H54 (cell line): ENCODE measurements around the gene CALHM2.
A peak's percentile ranks its signal among the peaks of the same experiment; 100 is the strongest.

Experiments used
- DNase-seq: peaks from one replicate; pipeline ENCODE4 v3.0.0; 2011; ENCODE audit warnings: low spot score, mixed read lengths; ENCODE audit not compliant: insufficient read length
- FAIRE-seq: peaks from 3 replicates; lab custom pipeline; 2011; peaks lifted over from hg19 to GRCh38; lab: Jason Lieb, UNC
- POLR2A ChIP-seq: IDR thresholded peaks from 2 replicates; pipeline ENCODE4 v1.6.1; 2011; ENCODE audit warnings: low read depth, mild to moderate bottlenecking, low read length

The CALHM2 gene

DNA sequence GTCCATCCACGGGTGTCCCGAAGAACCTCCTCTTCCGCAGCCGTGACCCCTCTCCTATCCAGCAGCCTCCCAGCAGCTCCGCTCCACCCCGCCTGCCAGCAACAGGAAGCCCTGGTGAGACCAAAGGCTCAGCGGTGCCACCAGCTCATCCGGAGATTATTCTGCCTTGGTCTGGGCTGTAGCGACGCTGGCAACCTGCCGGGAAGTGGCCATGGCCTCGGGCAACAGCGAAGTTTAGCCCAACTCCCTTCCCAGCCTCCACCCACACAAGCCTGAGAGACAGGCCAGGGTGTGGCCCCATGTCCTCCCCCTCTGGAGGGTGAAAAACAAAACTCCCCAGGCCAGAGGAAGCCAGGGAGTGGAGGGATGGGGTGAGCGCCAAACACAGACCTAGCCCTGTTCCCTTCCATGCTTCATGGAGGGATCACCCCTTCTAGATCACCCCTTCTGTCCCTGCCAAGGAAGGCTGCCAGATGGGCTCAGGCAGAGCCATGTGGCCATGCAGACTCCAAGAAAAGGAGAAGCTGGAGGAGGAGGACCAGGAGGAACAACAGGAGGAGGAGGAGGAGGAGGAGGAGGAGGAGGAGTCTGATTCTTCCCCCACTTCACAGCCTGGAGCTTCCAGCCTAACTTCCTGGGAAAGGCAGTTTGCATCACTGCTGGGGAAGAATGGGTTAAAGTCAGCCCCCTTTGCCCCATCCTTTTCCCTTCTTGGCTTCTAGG is 918 bp downstream of the CALHM2 start:
- TF ChIP-seq POLR2A, result 0 out of 2 replicates have a peak, but pooled peaks have one; percentile 35
- DNase-seq, result peak; percentile 87
- FAIRE-seq, result no peak

DNA sequence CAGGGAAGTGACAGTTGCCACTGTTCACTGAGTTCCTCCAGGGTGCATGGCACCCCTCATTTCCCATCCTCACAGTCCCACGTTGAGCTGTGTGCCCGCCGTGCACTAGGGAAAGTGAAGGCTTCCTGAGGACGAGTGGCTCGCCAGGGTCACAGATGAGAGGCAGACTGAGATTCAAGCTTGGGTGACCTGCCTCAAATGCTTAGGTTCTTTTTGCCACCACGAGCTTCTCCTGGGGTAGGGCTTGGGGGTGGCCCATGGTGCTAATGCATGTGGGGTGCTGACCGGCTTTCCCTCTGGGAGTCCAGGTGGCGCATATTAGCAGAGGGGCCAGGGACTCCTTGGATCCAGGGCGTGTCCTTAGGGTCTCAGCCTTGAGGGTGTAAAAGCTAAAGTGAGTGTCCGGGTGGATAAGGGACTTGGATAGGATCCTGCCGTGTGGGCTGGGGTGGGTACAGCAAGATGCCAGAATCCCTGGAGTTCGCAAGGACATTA is 1.9 kb downstream of the CALHM2 start:
- DNase-seq, result no peak

DNA sequence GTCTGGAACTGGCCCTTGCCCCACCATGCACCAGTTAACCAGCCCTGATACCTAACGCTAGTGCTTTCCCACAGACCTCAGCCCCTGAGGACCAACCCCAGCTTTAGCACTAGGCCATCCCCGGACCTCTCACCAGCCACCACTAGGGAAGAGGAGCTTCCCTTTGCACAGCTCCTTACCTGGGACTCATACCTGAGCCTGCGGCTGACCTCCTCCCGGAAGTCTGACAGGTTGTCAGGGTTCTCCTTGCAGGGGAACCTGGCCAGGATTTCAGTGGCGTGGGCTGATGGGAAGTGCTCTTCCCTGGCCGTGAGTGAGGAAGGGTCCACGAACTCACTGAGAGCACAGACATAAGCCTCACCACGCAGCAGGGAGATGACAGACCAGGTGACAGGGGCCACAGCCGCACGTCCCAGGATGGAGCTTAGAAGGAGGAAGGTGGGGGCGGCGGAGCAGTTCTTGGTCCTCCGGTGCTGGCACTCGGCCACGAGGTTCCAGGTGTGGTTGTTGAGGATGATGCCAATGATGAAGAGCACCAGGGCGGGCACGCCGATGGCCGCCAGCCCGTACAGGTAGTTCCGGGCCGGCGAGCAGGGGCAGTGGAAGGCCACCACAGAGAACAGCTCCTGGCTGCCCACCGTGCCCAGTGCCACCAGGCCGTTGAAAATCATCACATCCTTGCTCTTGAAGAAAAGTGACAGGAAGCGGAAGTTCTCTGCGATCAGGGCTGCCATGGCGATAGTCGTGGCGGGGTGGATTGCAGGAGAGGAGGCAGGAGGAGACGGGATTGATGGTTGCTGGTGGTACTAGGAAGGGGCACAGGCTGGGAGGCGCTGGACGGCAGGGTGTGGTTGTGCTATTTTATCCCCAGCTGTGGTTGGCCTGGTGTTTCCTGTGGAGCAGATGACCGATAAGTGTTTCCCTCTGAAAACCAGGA is 2.7 kb downstream of the CALHM2 start:
- FAIRE-seq (no peak), DNase-seq (no peak)
- no peak for TF ChIP-seq POLR2A

More for the DNA sequence above, 1.9 kb downstream of the CALHM2 start:
- no peak for FAIRE-seq
- no peak for TF ChIP-seq POLR2A

DNA sequence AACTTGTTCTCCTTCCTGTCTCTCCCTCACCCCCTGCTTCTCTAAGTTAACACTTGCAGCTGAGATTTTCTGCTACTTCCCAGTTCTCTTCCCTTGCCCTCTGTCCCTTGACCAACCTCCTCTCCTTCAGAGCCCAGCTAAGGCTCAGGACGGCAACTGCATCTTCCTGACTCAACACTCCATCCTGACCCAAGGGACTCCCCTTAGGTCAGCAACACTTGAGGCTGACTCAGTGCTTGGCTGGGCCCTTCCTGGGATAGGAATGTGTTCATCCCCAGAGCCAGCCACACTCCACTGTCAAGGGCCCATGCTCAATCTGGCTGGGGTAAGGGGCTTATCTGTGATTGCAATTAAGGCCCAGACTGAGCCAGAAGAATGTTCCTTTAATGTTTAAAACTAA is 3.4 kb downstream of the CALHM2 start:
- TF ChIP-seq POLR2A, result no peak
- DNase-seq (peak; percentile 74), FAIRE-seq (no peak)

DNA sequence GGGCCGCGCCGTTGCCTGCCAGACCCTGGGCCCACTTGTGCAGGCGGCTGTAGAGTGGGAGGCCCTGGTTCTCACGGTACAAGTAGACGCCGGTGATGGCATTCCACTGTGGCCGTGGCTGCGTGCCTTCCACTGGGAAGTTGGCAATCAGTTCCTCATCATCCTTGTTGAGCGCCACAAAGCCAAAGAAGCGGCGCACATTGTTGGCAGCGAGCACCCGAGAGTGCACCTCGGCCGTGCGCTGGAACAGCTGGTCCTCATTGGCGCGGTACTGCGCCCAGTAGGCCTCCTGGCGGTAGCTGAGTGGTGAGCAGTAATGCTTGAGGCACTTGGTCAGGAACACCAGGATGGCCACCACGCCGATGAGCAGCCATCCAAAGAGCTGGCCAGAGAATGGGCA is 5.0 kb downstream of the CALHM2 start:
- DNase-seq, result no peak
- TF ChIP-seq POLR2A, result no peak
- FAIRE-seq, result no peak

DNA sequence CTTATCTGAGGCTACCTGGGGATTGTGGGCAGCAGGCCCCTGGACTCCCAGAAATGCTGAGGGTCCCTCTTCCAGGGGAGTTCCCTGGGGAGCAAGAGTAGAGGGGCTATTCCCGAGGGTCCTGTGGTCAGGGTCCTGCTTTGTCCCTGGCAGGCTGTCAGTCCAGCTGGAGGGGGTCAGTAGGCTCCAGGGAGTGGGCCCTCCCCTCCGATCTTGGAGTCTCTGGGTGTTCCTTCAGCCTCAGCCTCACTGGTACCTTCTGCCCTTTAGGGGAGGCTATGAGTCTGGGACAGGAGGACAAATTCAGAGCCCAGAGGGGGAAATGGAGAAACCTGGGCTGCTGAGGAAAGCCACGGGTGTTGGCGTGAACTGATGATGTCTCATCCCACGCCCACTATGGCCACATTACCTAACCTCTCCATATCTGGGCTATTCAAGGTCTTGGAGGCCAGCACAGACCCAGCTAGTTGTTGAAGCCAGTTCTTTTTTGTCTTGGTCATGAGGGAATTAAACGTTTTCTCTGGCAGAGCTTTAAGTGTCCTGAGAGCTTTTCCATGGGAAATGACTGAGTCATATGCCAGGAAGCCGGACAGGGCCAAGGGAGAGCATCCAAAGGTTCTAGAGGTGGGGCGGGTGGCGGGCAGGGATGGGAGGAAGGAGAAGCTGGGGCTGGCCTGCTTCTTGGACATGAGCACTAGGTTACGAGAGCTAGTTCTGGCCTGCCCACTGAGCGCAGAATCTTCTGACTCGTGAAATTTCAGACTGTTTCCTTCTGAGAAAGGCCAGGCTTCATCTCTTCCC is 6.2 kb downstream of the CALHM2 start:
- no peak for FAIRE-seq
- DNase-seq, result peak; percentile 43
- no peak for TF ChIP-seq POLR2A

DNA sequence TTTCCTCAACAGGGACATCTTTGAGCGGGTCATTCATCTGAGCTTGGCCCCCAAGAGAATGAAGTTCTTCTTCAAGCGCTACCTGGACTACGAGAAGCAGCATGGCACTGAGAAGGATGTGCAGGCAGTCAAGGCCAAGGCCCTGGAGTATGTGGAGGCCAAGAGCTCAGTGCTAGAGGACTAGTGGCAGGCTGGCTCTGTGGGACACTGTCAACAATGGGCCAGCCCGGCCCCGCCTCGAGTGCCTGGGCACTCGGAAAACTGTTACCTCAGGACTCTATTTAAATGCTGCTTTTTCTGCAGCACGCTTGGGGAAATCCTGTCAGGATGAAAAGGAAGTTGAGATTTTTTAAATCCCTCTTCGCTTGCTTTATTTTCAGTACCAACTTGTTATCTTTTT is 6.8 kb downstream of the CALHM2 start:
- FAIRE-seq (no peak), DNase-seq (no peak)
- no peak for TF ChIP-seq POLR2A

DNA sequence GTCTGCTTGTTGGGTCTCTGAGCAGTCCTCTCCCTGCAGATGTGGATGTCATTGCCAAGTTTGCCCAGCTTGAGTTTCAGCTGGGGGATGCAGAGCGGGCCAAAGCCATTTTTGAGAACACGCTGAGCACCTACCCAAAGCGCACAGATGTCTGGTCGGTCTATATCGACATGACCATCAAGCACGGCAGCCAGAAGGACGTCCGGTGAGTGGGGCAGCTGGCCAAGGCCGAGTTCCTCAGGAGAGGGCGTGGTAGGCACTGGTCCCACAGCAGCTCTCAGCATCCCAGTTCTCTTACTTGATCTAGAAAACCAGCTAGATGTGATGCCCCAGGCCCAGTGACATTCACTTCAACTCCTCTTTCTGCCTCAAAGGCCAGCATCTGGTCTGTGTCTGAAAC is 7.7 kb downstream of the CALHM2 start:
- DNase-seq (no peak), FAIRE-seq (no peak)

DNA sequence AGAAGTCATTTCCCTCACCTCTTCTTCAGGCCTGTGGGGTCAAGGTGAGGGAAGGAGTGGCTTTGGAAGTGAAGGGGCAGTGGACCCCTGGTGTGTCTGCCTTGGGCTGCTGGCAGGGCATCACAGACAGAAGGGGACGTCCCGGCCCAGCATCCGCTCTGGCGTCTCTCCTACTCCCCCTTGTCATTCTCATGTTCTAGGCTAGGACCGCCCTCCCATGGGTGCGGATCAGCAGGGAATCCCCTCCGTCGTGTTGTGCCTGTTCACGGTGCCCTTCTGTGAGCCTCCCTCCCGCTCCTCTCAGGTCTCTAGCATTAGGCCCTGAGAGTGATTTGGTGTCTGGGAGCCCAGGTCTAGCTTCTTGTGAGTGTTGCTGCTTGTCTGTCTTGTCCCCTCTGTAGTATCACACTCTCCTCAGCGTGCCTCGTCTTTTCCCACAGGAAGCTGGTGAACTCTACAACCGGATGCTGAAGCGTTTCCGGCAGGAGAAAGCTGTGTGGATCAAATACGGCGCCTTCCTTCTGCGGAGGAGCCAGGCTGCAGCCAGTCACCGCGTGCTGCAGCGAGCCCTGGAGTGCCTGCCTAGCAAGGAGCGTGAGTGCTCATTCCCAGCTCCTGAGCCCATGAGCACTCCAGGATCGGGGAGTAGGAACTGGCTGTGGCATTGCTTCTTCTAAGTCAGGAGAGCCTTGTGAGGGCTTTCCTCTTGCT is 8.5 kb downstream of the CALHM2 start:
- FAIRE-seq, result no peak
- no peak for TF ChIP-seq POLR2A
- DNase-seq, result no peak

More for the DNA sequence above, 7.7 kb downstream of the CALHM2 start:
- no peak for TF ChIP-seq POLR2A

DNA sequence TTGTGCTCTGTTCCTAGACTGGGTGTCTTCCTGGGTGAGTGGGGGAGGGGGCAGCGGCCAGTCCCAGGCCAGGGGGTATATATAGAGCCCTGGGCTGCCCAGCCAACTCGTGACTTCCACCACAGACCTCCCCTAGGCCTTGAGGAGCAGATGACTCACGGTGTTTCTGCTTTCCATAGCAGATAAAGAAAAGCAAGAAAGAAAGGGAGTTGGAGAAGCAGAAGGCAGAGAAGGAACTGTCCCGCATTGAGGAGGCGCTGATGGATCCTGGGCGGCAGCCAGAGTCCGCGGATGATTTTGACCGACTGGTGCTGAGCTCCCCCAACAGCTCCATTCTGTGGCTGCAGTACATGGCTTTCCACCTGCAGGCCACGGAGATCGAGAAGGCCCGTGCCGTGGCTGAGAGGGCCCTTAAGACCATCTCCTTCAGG is 10.1 kb downstream of the CALHM2 start:
- DNase-seq, result peak; percentile 44
- no peak for TF ChIP-seq POLR2A
- FAIRE-seq, result no peak

DNA sequence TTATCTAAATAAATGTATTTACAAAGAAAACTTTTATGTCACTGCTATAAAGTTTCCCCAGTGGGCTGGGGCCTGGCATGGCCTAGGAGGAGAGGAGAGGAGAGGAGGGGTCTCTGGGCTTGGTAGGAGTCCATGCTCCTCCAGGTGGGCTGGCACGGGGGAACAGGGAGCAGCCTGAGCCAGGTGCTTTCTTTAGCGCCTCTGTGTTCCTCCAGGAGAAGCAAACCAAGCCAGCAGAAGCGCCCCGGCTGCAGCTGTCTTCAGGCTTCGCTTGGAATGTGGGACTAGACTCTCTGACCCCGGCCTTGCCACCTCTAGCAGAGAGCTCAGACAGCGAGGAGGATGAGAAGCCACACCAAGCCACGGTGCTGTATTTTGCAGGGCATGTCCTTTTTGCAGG is 10.6 kb downstream of the CALHM2 start:
- FAIRE-seq (no peak), DNase-seq (no peak)
- TF ChIP-seq POLR2A, result no peak

DNA sequence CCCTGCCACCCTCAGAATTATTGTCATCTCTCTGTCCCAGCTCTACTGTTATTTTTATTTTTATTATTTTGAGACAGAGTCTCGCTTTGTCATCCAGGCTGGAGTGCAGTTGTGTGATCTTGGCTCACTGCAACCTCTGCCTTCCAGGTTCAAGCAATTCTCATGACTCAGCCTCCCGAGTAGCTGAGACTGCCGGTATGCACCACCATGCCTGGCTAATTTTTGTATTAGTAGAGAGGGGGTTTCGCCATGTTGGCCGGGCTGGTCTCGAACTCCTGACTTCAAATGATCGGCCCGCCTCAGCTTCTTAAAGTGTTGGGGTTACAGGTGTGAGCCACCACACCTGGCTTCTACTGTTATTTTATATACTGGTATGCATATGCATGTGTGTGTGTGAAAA is 11.0 kb downstream of the CALHM2 start:
- DNase-seq (no peak), FAIRE-seq (no peak)
- no peak for TF ChIP-seq POLR2A

DNA sequence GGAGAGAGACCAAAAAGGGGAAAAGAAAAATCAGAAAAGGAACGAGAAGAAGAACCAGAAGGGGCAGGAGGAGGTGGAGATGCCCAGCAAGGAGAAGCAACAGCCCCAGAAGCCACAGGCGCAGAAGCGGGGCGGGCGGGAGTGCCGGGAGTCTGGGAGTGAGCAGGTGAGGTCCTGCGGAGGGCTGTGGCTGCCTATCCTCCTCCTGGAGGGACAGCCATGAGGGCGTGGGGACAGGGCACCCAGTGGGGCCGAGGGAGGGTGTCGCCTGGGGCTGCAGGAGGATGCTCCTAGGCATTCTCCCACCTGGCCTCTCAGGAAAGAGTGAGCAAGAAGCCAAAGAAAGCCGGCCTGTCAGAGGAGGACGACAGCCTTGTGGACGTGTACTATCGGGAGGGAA is 11.8 kb downstream of the CALHM2 start:
- DNase-seq, result no peak
- TF ChIP-seq POLR2A, result no peak
- no peak for FAIRE-seq

DNA sequence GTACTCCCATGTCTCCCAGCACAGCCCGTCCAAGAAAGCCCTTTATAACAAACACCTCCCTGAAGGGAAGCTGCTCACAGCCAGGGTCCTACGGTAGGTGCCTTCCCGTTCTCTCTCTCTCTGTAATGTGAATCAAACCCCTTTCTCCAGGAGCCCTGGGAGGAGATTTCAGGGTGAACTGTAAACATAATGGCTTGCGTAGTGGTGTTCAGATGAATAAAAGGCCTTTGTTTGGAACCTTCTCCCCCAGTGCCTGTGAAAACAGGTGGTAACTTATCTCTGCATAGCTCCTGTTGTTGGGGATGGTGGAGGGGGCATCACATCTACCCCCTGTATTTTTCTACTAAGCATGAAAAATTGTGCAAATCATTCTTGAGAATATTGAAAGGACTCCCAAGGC is 12.4 kb downstream of the CALHM2 start:
- no peak for TF ChIP-seq POLR2A
- FAIRE-seq, result no peak
- no peak for DNase-seq
